H1 (cell line): ENCODE results near the gene CEP250.

ENCODE experiments used
- CREB1 ChIP-seq: IDR thresholded peaks from 2 replicates; pipeline ENCODE4 v1.6.1; 2012; ENCODE audit warnings: inconsistent platforms
- CTCF ChIP-seq, 3 experiments: IDR thresholded peaks; 1 replicate in 2 of 3; 2 replicates in 1 of 3; pipeline versions ENCODE4 v1.5.1 to v1.6.1; 2011; ENCODE audit warnings: low read length in 3 of 3, mild to moderate bottlenecking in 3 of 3, inconsistent platforms in 2 of 3, low read depth in 1 of 3, moderate library complexity in 1 of 3; ENCODE audit not compliant: insufficient read depth in 1 of 3; ENCODE audit errors: control extremely low read depth in 1 of 3
- RFX5 ChIP-seq: IDR thresholded peaks from 2 replicates; pipeline ENCODE4 v1.6.1; 2011; ENCODE audit warnings: low read depth, low read length, improper control_type of control experiment, borderline replicate concordance

GRCh38 chr20:35461620-35462019, 6.2 kb downstream of the CEP250 start:
- TF ChIP-seq CREB1, result no peak
- TF ChIP-seq RFX5, result no peak
- TF ChIP-seq CTCF (IDR thresholded peaks at IDR 0.05; ENCODE audit: control extremely low read depth in 1 of 3, insufficient read depth in 1 of 3, low read depth in 1 of 3, low read length in 3 of 3), result no peak
